ENCODE results near the gene WDR6. TPM values are rescaled to one million over a fixed set of nuclear protein-coding genes. Genes with fewer than 3 reads are reported as not detected.

Gene WDR6
- total and polyA plus RNA-seq, 9 of the 15 experiments (the other 6 are each of a cell fraction or from before 2014, with no cell fraction given) = 8.9 to 90.6 (median 44.7) TPM

- Histone ChIP-seq H3K27ac (ENCODE audit: extremely low read depth, low read depth, low read length) (no peak overlapping the region), H3K79me2 (ENCODE audit: control insufficient read depth, insufficient read depth, low read length) (no peaks in the 10 kb centered on the region), H2AFZ (ENCODE audit: low read depth, low read length) (no peak overlapping the region), H3K36me3 (ENCODE audit: control insufficient read depth, insufficient read depth, low read length) (peaks cover 80% of the 10 kb centered on the region), H4K20me1 (replicated peaks; ENCODE audit: control insufficient read depth, insufficient read depth, low read length) (no peaks in the 10 kb centered on the region), H3K4me1 (replicated peaks in 1 of 2; ENCODE audit: control insufficient read depth in 2 of 2, insufficient read depth in 2 of 2, low read length in 2 of 2) (no peaks in the 10 kb centered on the region), H3K9me3 (replicated peaks; ENCODE audit: control insufficient read depth, insufficient read depth, low read depth, low read length) (no peaks in the 10 kb centered on the region), H3K4me3 (no peak overlapping the region), H3K27me3 (ENCODE audit: control insufficient read depth in 2 of 2, insufficient read depth in 2 of 2, low read length in 2 of 2) (no peaks in the 10 kb centered on the region), H3K9me1 (ENCODE audit: control insufficient read depth, insufficient read depth, low read length) (no peaks in the 10 kb centered on the region), H3K4me2 (ENCODE audit: insufficient read depth, low read length) (no peak overlapping the region), H3K9ac (ENCODE audit: insufficient read depth in 1 of 2, low read depth in 2 of 2, low read length in 2 of 2) (no peak overlapping the region)
- POLR2A ChIA-PET = no interaction called here
- intact Hi-C loops (cut with micrococcal nuclease) (no loop called here), in situ Hi-C loops (cut with MboI) (no loop called here)
- FAIRE-seq (no peak), DNase-seq (ENCODE audit: extremely low read depth in 1 of 4, low spot score in 3 of 4) (no peak), ATAC-seq (no peak)
- WGBS (ENCODE audit: insufficient coverage, low coverage, missing lambda C conversion rate) = 85% methylated on average over 3 of the region's 3 CpGs
- no TSS peak for BruUV-seq (replicated peaks)
- CTCF ChIA-PET (ENCODE audit: low intra/inter-chr PET ratio) = no interaction called here
- TF ChIP-seq ZSCAN29 (IDR thresholded peaks at IDR 0.05) (no peak), TAF15 (IDR thresholded peaks at IDR 0.05; ENCODE audit: low read depth, low read length) (no peak), ZNF263 (CRISPR knock-in tag; IDR thresholded peaks at IDR 0.05; ENCODE audit: borderline replicate concordance) (no peak), RBBP5 (IDR thresholded peaks at IDR 0.05; ENCODE audit: borderline replicate concordance, insufficient read depth, low read length, poor library complexity, severe bottlenecking) (no peak), MAFG (tag; conservative IDR thresholded peaks at IDR 0.05) (no peak), HINFP (tag; conservative IDR thresholded peaks at IDR 0.05; ENCODE audit: low read depth) (no peak)
- TF ChIP-seq, protein P1, sequence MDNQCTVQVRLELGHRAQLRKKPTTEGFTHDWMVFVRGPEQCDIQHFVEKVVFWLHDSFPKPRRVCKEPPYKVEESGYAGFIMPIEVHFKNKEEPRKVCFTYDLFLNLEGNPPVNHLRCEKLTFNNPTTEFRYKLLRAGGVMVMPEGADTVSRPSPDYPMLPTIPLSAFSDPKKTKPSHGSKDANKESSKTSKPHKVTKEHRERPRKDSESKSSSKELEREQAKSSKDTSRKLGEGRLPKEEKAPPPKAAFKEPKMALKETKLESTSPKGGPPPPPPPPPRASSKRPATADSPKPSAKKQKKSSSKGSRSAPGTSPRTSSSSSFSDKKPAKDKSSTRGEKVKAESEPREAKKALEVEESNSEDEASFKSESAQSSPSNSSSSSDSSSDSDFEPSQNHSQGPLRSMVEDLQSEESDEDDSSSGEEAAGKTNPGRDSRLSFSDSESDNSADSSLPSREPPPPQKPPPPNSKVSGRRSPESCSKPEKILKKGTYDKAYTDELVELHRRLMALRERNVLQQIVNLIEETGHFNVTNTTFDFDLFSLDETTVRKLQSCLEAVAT (IDR thresholded peaks at IDR 0.05) = no peak
- TF ChIP-seq, protein P2, sequence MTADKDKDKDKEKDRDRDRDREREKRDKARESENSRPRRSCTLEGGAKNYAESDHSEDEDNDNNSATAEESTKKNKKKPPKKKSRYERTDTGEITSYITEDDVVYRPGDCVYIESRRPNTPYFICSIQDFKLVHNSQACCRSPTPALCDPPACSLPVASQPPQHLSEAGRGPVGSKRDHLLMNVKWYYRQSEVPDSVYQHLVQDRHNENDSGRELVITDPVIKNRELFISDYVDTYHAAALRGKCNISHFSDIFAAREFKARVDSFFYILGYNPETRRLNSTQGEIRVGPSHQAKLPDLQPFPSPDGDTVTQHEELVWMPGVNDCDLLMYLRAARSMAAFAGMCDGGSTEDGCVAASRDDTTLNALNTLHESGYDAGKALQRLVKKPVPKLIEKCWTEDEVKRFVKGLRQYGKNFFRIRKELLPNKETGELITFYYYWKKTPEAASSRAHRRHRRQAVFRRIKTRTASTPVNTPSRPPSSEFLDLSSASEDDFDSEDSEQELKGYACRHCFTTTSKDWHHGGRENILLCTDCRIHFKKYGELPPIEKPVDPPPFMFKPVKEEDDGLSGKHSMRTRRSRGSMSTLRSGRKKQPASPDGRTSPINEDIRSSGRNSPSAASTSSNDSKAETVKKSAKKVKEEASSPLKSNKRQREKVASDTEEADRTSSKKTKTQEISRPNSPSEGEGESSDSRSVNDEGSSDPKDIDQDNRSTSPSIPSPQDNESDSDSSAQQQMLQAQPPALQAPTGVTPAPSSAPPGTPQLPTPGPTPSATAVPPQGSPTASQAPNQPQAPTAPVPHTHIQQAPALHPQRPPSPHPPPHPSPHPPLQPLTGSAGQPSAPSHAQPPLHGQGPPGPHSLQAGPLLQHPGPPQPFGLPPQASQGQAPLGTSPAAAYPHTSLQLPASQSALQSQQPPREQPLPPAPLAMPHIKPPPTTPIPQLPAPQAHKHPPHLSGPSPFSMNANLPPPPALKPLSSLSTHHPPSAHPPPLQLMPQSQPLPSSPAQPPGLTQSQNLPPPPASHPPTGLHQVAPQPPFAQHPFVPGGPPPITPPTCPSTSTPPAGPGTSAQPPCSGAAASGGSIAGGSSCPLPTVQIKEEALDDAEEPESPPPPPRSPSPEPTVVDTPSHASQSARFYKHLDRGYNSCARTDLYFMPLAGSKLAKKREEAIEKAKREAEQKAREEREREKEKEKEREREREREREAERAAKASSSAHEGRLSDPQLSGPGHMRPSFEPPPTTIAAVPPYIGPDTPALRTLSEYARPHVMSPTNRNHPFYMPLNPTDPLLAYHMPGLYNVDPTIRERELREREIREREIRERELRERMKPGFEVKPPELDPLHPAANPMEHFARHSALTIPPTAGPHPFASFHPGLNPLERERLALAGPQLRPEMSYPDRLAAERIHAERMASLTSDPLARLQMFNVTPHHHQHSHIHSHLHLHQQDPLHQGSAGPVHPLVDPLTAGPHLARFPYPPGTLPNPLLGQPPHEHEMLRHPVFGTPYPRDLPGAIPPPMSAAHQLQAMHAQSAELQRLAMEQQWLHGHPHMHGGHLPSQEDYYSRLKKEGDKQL (CRISPR knock-in tag; IDR thresholded peaks at IDR 0.05; ENCODE audit: borderline replicate concordance) = no peak
Measured at GRCh38 chr3:48979451-48979850, 27.7 kb upstream of the WDR6 start.
